ENCODE results near the gene BACE2.

The BACE2 gene

DNA sequence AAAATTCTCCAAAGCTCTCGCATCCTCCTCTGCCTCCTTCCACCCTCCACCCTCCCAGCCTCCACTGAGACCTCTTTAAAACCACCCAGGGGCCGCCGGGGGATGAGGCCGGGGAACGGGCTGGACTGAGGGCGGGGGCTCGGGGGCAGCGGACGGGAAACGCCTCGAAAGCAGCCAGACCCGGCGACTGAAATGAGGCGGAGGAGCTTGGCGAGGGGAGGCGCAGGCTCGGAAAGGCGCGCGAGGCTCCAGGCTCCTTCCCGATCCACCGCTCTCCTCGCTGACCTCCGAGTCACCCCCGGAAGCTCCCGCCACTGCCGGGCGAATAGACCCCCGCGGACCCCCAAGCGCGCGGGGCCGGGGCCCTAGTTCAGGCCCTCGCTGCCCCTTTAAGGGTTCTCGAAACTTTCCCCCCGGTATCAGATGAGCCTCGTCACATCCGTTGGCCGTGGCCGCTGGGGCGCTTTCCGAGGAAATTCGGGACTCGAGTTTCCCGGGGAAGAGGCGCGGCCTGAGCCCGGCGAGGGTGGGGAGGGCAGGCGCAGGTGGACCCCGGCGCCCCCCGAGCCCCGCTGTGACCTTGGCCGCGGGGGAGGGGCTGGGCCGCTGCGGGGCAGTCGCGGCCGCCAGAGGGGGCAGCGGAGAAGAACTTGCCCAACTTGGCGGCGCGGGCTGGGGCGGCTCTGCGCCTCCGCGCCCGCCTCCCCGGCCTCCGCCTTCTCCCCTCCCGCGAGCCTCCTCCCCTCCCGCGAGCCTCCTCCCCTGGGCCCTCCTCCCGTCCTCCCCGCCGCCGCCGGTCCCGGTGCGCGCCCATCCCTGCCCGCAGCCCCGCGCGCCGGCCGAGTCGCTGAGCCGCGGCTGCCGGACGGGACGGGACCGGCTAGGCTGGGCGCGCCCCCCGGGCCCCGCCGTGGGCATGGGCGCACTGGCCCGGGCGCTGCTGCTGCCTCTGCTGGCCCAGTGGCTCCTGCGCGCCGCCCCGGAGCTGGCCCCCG, at the start of gene BACE2:
TSS of gene BACE2 (plus strand) at position 813 of the 995 bp plus-strand sequence. CDS start at position 917, 104 bp downstream.
- DNase-seq (ENCODE audit: low spot score), result peak; percentile 86

DNA sequence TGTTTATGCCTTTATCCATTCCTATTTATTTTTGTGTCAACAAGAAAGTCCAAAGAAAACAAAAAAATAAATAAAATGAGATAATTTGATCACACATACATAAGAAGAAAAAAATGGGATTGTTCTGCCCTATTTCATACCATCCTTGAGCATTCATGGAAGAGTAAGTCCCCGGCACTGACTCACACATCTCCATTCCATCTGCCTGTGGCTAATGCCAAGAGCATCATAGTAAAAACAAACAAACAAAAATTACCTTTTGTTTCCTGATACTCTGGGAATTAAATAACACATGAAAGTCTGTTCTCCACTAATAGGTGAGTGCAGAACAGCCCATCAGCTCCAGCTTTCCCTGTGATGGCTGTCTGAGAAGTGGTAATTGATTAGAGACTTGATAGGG, 48.1 kb upstream of the BACE2 start:
- no peak for DNase-seq (ENCODE audit: low spot score)

GRCh38 chr21:41120997-41121396, 47.0 kb upstream of the BACE2 start:
- DNase-seq (ENCODE audit: low spot score), result no peak

DNA sequence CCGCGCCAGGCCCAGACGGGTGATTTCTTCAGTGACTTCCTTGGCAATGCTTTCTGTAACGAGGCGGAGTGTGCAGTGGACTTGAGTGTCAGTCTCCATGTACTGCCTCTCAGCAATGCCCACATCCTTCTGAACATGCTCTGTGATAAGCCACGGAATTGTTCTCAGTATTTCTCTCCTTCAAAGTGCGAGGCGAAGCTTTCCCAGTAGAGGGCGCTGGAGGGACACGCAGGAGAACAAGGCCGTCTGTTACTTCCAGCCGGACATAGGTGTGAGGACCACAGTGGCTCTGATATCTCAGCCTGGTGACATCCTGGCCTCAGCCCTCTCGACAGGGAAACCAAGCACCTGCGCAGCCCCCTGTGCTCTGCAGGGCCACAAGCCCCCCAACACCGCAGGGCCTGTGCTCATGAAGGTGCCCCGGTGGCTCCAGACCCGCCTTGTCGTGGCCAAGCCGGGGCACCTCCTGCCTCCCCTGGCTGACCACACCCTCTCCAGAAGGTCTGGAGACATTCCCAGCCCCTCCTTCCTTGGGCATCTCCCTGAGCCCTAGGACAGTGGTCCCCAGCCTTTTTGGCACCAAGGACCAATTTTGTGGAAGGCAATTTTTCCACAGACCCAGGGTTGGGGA, 46.1 kb upstream of the BACE2 start:
- peak; percentile 70 for DNase-seq (ENCODE audit: low spot score)

DNA sequence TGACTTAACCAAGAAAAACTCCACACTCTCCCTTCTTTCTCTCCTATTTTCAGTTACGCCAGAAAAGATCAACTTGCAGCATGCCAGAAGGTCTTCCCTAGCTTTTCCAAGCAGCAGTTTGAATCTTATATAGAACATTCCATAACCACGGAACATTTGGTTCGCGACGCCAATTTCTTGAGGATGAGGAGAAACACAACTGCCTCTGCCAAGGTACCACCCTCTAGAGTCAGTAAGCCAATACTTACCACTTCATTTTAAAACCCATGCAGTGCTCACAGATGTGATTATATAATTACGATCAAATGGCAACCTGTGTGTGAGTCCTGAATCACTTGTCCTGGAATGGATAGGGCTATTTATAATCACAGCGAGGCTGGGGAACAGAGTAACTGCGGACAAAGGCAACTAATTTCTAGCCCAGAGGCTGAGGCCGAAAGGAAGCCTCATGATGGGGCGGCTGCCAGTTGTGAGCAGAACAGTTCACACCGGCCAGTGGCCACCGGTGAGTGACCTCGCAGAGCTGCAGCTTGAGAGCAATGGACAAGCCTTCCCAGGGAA, 43.2 kb upstream of the BACE2 start:
- no peak for DNase-seq (ENCODE audit: low spot score)

DNA sequence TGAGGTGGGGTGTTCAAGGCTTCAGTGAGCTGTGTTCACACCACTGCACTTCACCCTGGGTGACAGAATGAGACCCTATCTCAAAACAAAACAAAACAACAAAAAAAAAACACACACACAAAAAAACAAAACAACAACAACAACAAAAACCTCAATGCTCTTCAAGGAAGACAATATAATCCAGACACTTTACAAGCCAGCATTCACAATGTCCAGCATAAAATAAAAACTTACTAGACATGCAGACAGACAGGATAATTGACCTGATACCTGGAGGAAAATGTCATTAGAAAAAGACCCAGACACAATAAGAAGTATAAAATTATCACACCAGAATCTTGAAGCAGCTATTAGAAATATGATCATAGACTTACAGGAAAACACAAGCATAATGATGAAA, 39.0 kb upstream of the BACE2 start:
- no peak for DNase-seq (ENCODE audit: low spot score)

DNA sequence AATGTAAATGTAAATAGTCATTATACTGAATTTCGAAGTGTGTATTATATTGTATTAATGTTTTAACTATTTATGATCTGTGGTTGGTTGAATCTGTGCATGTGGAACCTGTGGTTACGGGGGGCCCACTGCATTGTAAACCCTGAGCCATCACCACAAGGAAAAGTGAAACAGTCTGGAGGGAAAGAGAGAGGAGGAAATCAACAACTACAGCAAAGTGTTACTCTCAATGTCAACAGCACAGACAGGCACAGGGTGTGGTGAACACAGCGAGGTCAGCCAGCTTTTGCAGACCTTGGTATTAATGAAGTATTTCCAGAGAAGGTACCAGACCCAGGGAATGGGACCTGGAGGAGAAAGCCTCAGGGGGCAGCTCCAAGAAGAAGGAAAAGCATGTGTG, 37.1 kb upstream of the BACE2 start:
- no peak for DNase-seq (ENCODE audit: low spot score)

GRCh38 chr21:41133874-41134522, 34.0 kb upstream of the BACE2 start:
- DNase-seq (ENCODE audit: low spot score), result peak; percentile 79

DNA sequence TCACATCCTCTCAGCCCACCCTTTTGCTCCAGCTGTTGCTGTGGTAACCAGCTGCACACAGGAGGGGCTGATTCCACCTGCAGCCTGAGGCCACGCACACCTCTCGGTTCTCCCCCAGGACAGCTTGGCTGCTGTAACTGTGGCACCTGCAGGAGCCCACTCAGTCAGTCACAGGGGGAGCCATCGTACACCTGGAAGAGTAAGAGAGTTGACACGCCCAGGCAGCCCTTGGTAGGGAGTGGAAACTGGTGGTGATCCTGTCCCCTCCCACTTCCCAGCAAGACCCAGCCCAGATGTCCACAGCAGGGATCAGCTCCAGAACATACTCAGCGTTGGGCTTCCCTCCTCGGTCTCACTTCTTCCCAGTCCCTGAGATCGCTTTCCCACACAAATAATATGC, 32.2 kb upstream of the BACE2 start:
- no peak for DNase-seq (ENCODE audit: low spot score)

- DNase-seq (ENCODE audit: low spot score), result no peak
Observed at GRCh38 chr21:41136286-41136685, 31.7 kb upstream of the BACE2 start.

DNA sequence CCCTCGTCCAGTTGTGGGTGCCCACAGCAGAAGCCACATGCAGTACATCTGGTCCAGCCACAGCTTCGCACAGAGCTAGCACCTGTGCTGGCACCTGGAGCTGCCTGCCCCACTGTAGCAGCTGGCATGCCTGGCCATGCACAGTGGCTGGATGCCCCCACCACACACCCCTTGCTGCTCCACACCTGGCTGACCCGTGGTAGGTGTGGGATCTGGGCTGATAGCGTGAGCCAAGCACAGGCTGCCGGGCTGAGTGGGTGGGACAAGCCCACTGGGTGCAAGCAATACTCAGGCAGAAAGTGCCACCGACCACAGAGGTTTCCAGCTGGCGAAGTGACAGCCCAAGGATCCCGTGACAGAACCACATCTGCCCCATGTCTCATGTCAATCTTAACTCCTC, 30.6 kb upstream of the BACE2 start:
- DNase-seq (ENCODE audit: low spot score), result no peak

DNA sequence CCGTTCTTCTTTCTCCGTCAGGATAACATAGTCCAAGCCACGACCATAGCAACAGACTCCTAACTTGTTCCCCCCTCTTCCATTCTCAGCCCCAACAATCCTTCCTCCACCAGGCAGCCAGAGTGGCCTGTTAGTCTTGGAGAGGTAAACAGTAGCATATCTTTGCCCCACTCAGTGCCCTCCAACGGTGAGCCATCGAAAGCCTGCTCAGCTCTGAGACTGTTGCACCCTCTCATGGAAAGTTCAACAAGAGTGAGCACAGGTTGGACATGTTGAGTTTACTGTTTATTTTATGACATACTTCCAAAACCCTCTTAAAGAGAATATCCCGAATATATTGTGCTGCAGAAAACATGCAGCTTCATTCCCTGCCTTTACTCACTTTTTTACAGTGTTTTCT, 30.1 kb upstream of the BACE2 start:
- no peak for DNase-seq (ENCODE audit: low spot score)

- no peak for DNase-seq (ENCODE audit: low spot score)
Observed at GRCh38 chr21:41138711-41139110, 29.2 kb upstream of the BACE2 start.

DNA sequence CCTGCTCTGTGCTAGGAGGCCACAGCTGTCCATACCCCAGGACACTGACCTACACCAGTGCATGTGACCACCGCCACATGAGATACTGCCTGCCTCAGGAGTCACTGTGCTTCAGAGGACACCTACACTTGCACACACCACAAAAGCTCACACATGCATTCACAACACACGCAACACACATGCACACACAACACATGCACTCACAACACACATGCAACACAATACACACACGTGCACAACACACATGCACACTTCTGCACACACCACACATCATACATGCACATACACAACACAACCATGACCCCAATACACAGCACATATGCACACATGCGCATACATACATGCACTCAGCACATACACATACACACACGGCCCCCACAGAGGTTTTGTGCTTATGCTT, 28.7 kb upstream of the BACE2 start:
- no peak for DNase-seq (ENCODE audit: low spot score)

- no peak for DNase-seq (ENCODE audit: low spot score)
Observed at GRCh38 chr21:41139951-41140350, 28.0 kb upstream of the BACE2 start.

DNA sequence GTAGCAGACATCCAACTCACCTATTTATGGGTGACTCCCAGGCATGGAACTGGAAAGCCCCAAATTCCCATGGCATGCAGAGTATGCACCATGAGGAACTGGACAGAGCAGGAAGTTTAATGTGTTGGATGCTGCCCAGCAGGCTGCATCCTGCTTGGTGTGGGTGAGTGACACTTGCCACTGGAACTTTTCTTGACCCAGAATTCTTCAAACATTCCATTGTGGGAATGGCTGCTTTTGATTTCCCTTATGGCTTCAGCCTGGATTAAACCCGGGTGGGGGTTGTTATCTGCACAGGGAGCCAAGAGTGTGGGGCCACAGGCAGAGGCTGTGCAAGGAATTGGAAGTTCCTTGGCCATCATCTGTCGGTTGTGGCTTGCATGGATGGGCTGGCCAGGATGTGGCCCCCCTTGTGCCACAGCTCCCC, 26.9 kb upstream of the BACE2 start:
- DNase-seq (ENCODE audit: low spot score), result peak; percentile 44

DNA sequence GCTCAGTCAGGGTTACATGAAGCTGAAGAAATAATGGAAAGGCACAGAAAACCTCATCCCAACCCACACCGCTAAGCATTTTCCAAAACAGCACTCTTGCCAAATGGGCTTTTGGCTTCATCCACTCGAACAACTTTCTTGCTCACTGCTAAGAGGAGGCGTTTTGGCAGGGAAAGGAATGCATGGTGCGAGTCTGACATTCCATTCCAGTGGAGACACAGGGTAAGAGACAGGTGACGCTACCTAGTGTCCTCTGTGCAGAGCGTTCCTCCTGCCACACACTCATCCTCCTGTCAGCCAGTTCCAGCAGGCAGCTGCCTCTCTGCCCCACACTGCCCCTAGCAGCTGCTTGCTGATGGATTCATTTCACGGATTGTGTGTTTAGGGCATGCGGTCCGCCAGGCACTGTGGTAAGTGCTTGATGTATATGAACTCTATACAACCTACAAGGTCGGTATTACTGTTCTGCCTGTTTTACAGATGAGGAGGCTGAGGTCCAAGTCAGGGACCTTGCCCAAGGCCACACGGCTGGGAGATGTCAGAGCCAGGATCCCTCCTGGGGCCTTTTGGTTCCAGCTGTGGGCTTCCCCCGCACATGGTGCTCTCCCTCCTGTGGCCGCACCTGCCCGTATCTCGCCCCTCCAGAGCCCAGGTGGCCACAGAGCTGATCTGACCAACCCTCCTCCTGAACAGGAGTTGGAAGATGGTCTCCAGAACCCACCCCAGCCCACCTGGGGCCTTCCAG, 25.7 kb upstream of the BACE2 start:
- DNase-seq (ENCODE audit: low spot score), result peak; percentile 89

- DNase-seq (ENCODE audit: low spot score), result no peak
Observed at GRCh38 chr21:41143596-41144325, 24.2 kb upstream of the BACE2 start.

DNA sequence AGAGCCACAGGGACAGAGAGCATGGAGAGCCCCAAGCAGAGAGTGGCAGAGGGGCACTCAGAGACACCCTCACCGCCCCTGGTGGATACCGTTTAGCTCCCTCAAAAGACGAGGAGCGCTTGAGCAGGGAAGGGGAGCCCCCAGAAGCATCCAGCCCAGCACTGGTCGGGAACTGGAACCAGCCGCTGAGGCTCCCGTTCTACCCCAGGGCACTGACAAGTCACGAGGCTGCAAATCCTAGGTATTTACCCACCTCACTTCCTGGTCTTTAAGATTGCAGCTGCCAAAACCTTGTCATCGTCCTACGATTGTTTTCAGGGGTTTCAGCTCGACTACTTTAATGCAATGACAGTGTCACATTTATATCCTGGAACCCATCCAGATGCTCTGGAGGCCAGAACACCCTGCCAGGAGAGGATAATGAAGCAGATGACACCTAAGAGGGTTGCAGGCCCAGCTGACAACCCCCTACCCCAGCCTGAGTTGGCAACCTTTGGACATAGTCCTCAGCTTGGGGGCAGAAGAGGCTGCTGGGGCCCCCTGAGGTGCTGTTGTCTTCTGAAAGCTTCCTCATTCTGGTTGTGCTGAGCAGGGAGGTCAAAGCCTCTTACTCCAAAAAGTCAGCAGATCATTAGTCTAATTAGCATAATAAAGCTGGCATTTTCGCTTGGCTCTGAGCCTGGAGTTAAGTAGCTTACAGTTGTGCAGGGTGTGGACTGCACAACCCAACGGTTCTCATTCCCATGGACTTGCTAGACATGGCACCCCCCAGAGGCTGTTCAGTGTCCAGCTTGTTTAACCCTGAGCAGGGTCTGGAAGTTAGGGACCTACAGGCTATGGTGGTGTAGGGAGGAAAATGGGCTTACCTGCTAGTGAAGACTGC, 20.6 kb upstream of the BACE2 start:
- DNase-seq (ENCODE audit: low spot score), result no peak

DNA sequence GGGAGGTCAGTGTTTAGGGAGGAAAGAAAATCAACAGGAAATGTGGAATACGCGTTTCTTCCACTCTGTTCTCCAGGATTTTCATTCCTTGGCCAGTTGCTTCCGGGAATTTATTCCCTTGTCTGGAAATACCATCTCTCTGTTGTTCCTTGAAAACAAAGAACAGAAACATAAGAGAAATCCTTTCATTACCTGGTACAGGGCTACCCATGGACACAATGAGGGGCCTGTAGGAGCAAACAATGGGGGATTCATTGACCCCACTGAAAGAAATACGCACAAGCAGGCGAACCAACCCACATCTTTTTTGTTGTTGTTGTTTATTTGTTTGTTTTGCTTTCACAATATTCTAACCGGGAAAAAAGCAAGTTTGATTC, 20.0 kb upstream of the BACE2 start:
- no peak for DNase-seq (ENCODE audit: low spot score)

All from AG08395 (cell line).